Measurements from ENCODE around the gene TNS1. TPM values are rescaled to one million over a fixed set of nuclear protein-coding genes. Genes with fewer than 3 reads are reported as not detected.

Gene TNS1
- total RNA-seq, 1 experiment from 2014 or later = 6.2 TPM

- ChIA-PET CTCF (interaction anchor here (1.0 kb wide), 1 partner anchor 98 kb away, joined by 6 read pairs; no protein-coding TSS in a partner anchor), RAD21 (ENCODE audit: low non-redundant PET in 1 of 2, low total read pairs in 2 of 2, uncharacterized antibody in 2 of 2, unreplicated experiment in 2 of 2) (no interaction called here), POLR2A (no interaction called here)
- no peaks in the 10 kb centered on the region for H3K4me1 ChIP-seq (ENCODE audit: control insufficient read depth in 1 of 2, insufficient read depth in 2 of 2, low read length in 2 of 2)
- H3K79me2 ChIP-seq (ENCODE audit: insufficient read depth, low read length) = no peaks in the 10 kb centered on the region
- H3K9ac ChIP-seq (ENCODE audit: low read length) = no peak overlapping the region
- no peak overlapping the region for H3K4me2 ChIP-seq (ENCODE audit: low read length)
- intact Hi-C loops (cut with micrococcal nuclease) = no loop called here
- H3K4me3 ChIP-seq (replicated peaks in 1 of 2; ENCODE audit: low read depth in 1 of 2, low read length in 2 of 2) = no peak overlapping the region
- H3K9me3 ChIP-seq (ENCODE audit: control insufficient read depth in 1 of 2, insufficient read depth in 1 of 2, low read depth in 1 of 2, low read length in 2 of 2) = no peaks in the 10 kb centered on the region
- ATAC-seq (no peak), DNase-seq (ENCODE audit: low read depth, low spot score) (no peak)
- no peak overlapping the region for H3K27ac ChIP-seq (ENCODE audit: low read depth, low read length)
- H2AFZ ChIP-seq (ENCODE audit: low read depth, low read length, poor library complexity, severe bottlenecking) = no peak overlapping the region
- TF ChIP-seq SIN3A (IDR thresholded peaks at IDR 0.05; ENCODE audit: low read depth) (no peak), SP1 (IDR thresholded peaks at IDR 0.05; ENCODE audit: low read depth) (no peak), MAX (IDR thresholded peaks at IDR 0.05) (no peak), TCF7L2 (IDR thresholded peaks at IDR 0.05; ENCODE audit: borderline replicate concordance, extremely low read depth, insufficient read depth, insufficient read length) (no peak)
- no TSS peak for BruUV-seq (replicated peaks)
- H3K27me3 ChIP-seq (ENCODE audit: insufficient read depth, low read length) = no peaks in the 10 kb centered on the region
- H4K20me1 ChIP-seq (ENCODE audit: insufficient read depth) = no peaks in the 10 kb centered on the region
- H3K36me3 ChIP-seq (ENCODE audit: control insufficient read depth in 1 of 2, insufficient read depth in 2 of 2, low read length in 2 of 2) = no peaks in the 10 kb centered on the region
- H3K9me2 ChIP-seq (ENCODE audit: insufficient read depth) = no peaks in the 10 kb centered on the region; the same call in 1 of the 2 replicates
Observed at GRCh38 chr2:217889656-217890055, 113.1 kb downstream of the TNS1 start.

GRCh38 chr2:217887841-217888701 lies 114.7 kb downstream of the TNS1 start:
- Histone ChIP-seq H3K4me3 (replicated peaks in 1 of 2; ENCODE audit: low read depth in 1 of 2, low read length in 2 of 2) (no peak overlapping the region), H2AFZ (ENCODE audit: low read depth, low read length, poor library complexity, severe bottlenecking) (no peak overlapping the region), H3K79me2 (ENCODE audit: insufficient read depth, low read length) (no peaks in the 10 kb centered on the region), H3K27ac (ENCODE audit: low read depth, low read length) (no peak overlapping the region), H3K9me3 (ENCODE audit: control insufficient read depth in 1 of 2, insufficient read depth in 1 of 2, low read depth in 1 of 2, low read length in 2 of 2) (no peaks in the 10 kb centered on the region), H3K4me2 (ENCODE audit: low read length) (no peak overlapping the region), H3K27me3 (ENCODE audit: insufficient read depth, low read length) (no peaks in the 10 kb centered on the region), H3K36me3 (ENCODE audit: control insufficient read depth in 1 of 2, insufficient read depth in 2 of 2, low read length in 2 of 2) (no peaks in the 10 kb centered on the region), H4K20me1 (ENCODE audit: insufficient read depth) (no peaks in the 10 kb centered on the region), H3K4me1 (ENCODE audit: control insufficient read depth in 1 of 2, insufficient read depth in 2 of 2, low read length in 2 of 2) (no peaks in the 10 kb centered on the region), H3K9ac (ENCODE audit: low read length) (no peak overlapping the region), H3K9me2 (ENCODE audit: insufficient read depth) (no peaks in the 10 kb centered on the region; the same call in 1 of the 2 replicates)
- ChIA-PET POLR2A (no interaction called here), CTCF (interaction anchor here (2.1 to 4.3 kb wide), 3 partner anchors 98 to 102 kb away, joined by 6 to 54 read pairs (median 51); no protein-coding TSS in a partner anchor), RAD21 (ENCODE audit: low non-redundant PET in 1 of 2, low total read pairs in 2 of 2, uncharacterized antibody in 2 of 2, unreplicated experiment in 2 of 2) (no interaction called here)
- BruUV-seq (replicated peaks) = no TSS peak
- intact Hi-C loops (cut with micrococcal nuclease) = no loop called here
- TF ChIP-seq CTCF (IDR thresholded peaks at IDR 0.05 in 2 of 3, conservative IDR thresholded peaks at IDR 0.05 in 1 of 3; ENCODE audit: borderline replicate concordance in 1 of 3, insufficient read depth in 1 of 3, low read depth in 2 of 3, low read length in 2 of 3) (no peak), ZFX (IDR thresholded peaks at IDR 0.05) (no peak), CEBPB (IDR thresholded peaks at IDR 0.05; ENCODE audit: low read depth) (no peak), POLR2A (IDR thresholded peaks at IDR 0.05; ENCODE audit: borderline replicate concordance, extremely low read depth, insufficient read depth, insufficient read length) (no peak), ELF1 (IDR thresholded peaks at IDR 0.05; ENCODE audit: borderline replicate concordance, low read depth) (no peak), FOSL1 (IDR thresholded peaks at IDR 0.05; ENCODE audit: low read depth) (no peak), SP1 (IDR thresholded peaks at IDR 0.05; ENCODE audit: low read depth) (no peak), EZH2phosphoT487 (IDR thresholded peaks at IDR 0.05; ENCODE audit: borderline replicate concordance) (no peak), CBX3 (IDR thresholded peaks at IDR 0.05; ENCODE audit: low read depth) (no peak)
- no peak for ATAC-seq
- no peak for DNase-seq (ENCODE audit: low read depth, low spot score)

All from HCT116 (cell line).